Naive thymus-derived CD4-positive, alpha-beta T cell (primary cell): ENCODE data around the gene EIF5. TPM values are rescaled to one million over a fixed set of nuclear protein-coding genes. Genes with fewer than 3 reads are reported as not detected.

Source experiments
- ATAC-seq: fragments of 150-1000 bp; cut with Tn5 transposase; 2 replicates; pipeline ENCODE4 v1.10.0; 2021; ENCODE audit warnings: mild to moderate bottlenecking, moderate library complexity
- CTCF ChIA-PET: fragments of 350-600 bp; sonication (Branson Sonifier 250); formaldehyde crosslinking; loops from one replicate; lab custom pipeline; 2021; ENCODE audit warnings: antibody characterized with exemption; lab: Charles Lee
- POLR2A ChIA-PET: fragments of 350-600 bp; sonication (Branson Sonifier 250); formaldehyde crosslinking; loops from one replicate; lab custom pipeline; 2021; ENCODE audit warnings: antibody characterized with exemption, inconsistent platforms; lab: Charles Lee
- DNase-seq, 9 donors: peaks; one replicate each; pipeline versions ENCODE4 v3.0.0 to v3.0.0-alpha.2; 2020 to 2022; ENCODE audit warnings: mixed read lengths in 1 of 9
- H3K27ac ChIP-seq: one replicate; pipeline ENCODE4 v1.7.0; 2013; ENCODE audit warnings: mild to moderate bottlenecking, low read depth, low read length, moderate library complexity
- H3K27me3 ChIP-seq, 2 donors: one replicate each; pipeline ENCODE4 v1.7.0; 2013; ENCODE audit warnings: low read length in 2 of 2, mild to moderate bottlenecking in 2 of 2, moderate library complexity in 2 of 2; ENCODE audit not compliant: control insufficient read depth in 2 of 2, insufficient read depth in 2 of 2
- H3K36me3 ChIP-seq, 3 experiments: 1 replicate in 2 of 3; 2 replicates in 1 of 3; pipeline ENCODE4 v1.7.0; 2013; ENCODE audit warnings: low read length in 3 of 3, mild to moderate bottlenecking in 3 of 3, moderate library complexity in 1 of 3; ENCODE audit not compliant: insufficient read depth in 3 of 3, control insufficient read depth in 2 of 3
- H3K4me1 ChIP-seq, 2 donors: one replicate each; pipeline ENCODE4 v1.7.0; 2013; ENCODE audit warnings: low read length in 2 of 2, mild to moderate bottlenecking in 2 of 2, moderate library complexity in 1 of 2; ENCODE audit not compliant: control insufficient read depth in 2 of 2, insufficient read depth in 2 of 2
- H3K4me3 ChIP-seq: 2 replicates; pipeline ENCODE4 v1.7.0; 2013; ENCODE audit warnings: mild to moderate bottlenecking, low read length
- H3K9me3 ChIP-seq, 3 experiments: 1 replicate in 2 of 3; 2 replicates in 1 of 3; pipeline ENCODE4 v1.7.0; 2013; ENCODE audit warnings: low read length in 3 of 3; ENCODE audit not compliant: control insufficient read depth in 2 of 3
- H3K27ac Mint-ChIP-seq, 9 donors: one replicate each; pipeline ENCODE4 v1.8.0; 2020 to 2022; ENCODE audit warnings: mixed read lengths in 9 of 9, mild to moderate bottlenecking in 8 of 9, moderate library complexity in 5 of 9, inconsistent platforms in 2 of 9
- H3K27me3 Mint-ChIP-seq, 5 donors: one replicate each; pipeline ENCODE4 v1.8.0; 2021 to 2022; ENCODE audit warnings: mixed read lengths in 5 of 5, mild to moderate bottlenecking in 1 of 5
- H3K36me3 Mint-ChIP-seq, 5 donors: one replicate each; pipeline ENCODE4 v1.8.0; 2020 to 2022; ENCODE audit warnings: mixed read lengths in 5 of 5, mild to moderate bottlenecking in 3 of 5, inconsistent platforms in 1 of 5
- H3K4me1 Mint-ChIP-seq, 7 donors: one replicate each; pipeline ENCODE4 v1.8.0; 2020 to 2022; ENCODE audit warnings: mixed read lengths in 7 of 7, mild to moderate bottlenecking in 3 of 7, inconsistent platforms in 1 of 7
- H3K4me3 Mint-ChIP-seq, 10 donors: one replicate each; pipeline ENCODE4 v1.8.0; 2020 to 2022; ENCODE audit warnings: mild to moderate bottlenecking in 10 of 10, mixed read lengths in 10 of 10, moderate library complexity in 6 of 10, inconsistent platforms in 2 of 10
- H3K9me3 Mint-ChIP-seq, 11 donors: one replicate each; pipeline ENCODE4 v1.8.0; 2020 to 2022; ENCODE audit warnings: mixed read lengths in 11 of 11, mild to moderate bottlenecking in 4 of 11, inconsistent platforms in 1 of 11, moderate library complexity in 1 of 11
- intact Hi-C, 2 donors: fragments of 100-400 bp; cut with micrococcal nuclease; formaldehyde crosslinking; loops; one replicate each; pipeline ENCODE4 v1.15.1; 2023
- polyA plus RNA-seq, 2 donors: library from polyadenylated mRNA; unstranded; fragments of 300-500 nt; fragmentation: Illumina TruSeq; gene quantifications; one replicate each; pipeline ENCODE4 v1.2.3, GENCODE V29; 2021
- total RNA-seq, 6 experiments: library from RNA in 5 of 6; stranded (reverse) in 5 of 6; gene quantifications; 1 replicate in 5 of 6; 2 replicates in 1 of 6; pipeline ENCODE4 v1.2.3 and lab custom pipeline; 2021 to 2026

Gene EIF5
- total and polyA plus RNA-seq, 7 experiments from 2014 or later, result 182 to 716 (median 322) TPM

DNA sequence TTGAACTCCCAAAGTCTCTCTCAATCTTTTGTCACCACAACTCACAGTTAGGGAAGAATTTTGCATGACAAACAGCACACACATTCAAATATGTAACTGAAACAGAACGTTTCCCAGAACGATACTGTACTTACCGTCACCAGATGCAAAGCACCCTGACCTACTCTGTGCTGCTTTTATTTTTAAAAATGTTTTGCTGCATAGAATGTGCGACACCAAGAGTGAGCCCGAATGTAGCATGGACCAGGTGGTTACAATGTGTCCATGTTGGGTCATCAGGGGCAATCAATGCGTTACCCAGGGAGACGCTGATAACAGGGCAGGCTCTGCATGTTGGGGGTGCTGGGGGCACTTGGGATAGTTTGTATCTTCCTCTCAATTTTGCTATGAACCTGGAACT lies 14.6 kb upstream of the EIF5 start:
- H3K36me3 Mint-ChIP-seq, result no peaks in the 10 kb centered on the region
- peaks cover 0 to 25% (median 16%) of the 10 kb centered on the region in 5 donors for H3K27me3 Mint-ChIP-seq
- no peaks in the 10 kb centered on the region for H3K27me3 ChIP-seq
- DNase-seq, result no peak
- H3K9me3 Mint-ChIP-seq, result peaks cover 0 to 3% (median 0%) of the 10 kb centered on the region in 11 donors
- H3K36me3 ChIP-seq, result no peaks in the 10 kb centered on the region
- POLR2A ChIA-PET, result no interaction called here
- CTCF ChIA-PET, result no interaction called here
- H3K9me3 ChIP-seq, result no peaks in the 10 kb centered on the region
- no peak overlapping the region for H3K4me3 ChIP-seq
- no peak overlapping the region for H3K4me3 Mint-ChIP-seq
- no peak overlapping the region for H3K27ac ChIP-seq
- ATAC-seq, result no peak
- no peak overlapping the region for H3K27ac Mint-ChIP-seq
- intact Hi-C loops, result no loop called here
- peaks cover 0 to 2% (median 0%) of the 10 kb centered on the region in 7 donors for H3K4me1 Mint-ChIP-seq
- no peaks in the 10 kb centered on the region for H3K4me1 ChIP-seq

DNA sequence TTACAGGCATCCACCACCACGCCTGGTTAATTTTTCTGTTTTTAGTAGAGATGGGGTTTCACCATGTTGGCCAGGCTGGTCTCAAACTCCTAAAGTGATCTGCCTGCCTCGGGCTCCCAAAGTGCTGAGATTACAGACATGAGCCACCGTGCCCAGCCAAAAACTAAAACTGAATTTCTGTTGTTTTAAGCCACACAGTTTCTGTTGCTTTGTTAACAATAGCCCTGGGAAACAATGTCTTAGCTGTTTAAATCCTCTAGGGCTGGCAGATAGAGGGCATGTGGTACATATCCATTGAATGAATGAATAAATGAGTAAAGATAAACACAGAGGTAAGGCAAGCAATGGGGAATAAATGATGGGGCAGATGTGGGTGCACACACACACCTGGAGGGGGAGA lies 8.0 kb upstream of the EIF5 start:
- Mint-ChIP-seq H3K27me3 (peaks cover 0 to 20% (median 0%) of the 10 kb centered on the region in 5 donors), H3K4me3 (no peak overlapping the region), H3K36me3 (no peaks in the 10 kb centered on the region), H3K9me3 (peaks cover 0 to 3% (median 0%) of the 10 kb centered on the region in 11 donors), H3K4me1 (peaks cover 0 to 5% (median 4%) of the 10 kb centered on the region in 7 donors), H3K27ac (no peak overlapping the region)
- Histone ChIP-seq H3K27me3 (no peaks in the 10 kb centered on the region), H3K4me3 (no peak overlapping the region), H3K27ac (no peak overlapping the region), H3K9me3 (no peaks in the 10 kb centered on the region), H3K4me1 (no peaks in the 10 kb centered on the region), H3K36me3 (no peaks in the 10 kb centered on the region)
- intact Hi-C loops, result no loop called here
- no peak for ATAC-seq
- CTCF ChIA-PET, result interaction anchor here (0.6 kb wide), 1 partner anchor 1089 kb away, joined by 5 read pairs; no protein-coding TSS in a partner anchor
- POLR2A ChIA-PET, result no interaction called here
- no peak for DNase-seq

DNA sequence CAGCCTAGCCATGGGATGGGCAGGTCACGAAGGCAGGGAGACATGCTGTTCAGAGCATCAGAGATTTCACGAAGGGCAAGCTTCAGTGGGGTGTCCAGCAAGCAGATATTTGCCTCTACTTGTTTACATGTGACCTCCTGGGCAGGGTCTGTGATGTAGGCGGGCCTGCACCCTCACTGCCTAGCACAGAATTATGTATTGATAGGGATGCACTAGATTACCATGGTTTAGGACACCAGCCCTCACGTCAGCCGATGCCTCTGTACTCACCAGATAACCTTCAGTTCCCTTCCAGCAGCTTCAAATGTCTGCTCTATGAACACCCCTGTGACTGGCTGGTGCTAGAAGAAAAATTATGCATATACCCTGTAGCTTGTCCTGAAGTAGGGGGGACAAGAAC lies 5.1 kb upstream of the EIF5 start:
- H3K4me3 ChIP-seq, result no peak overlapping the region
- H3K9me3 Mint-ChIP-seq, result peaks cover 0 to 2% (median 0%) of the 10 kb centered on the region in 11 donors
- no peak overlapping the region for H3K27ac Mint-ChIP-seq
- DNase-seq (no peak), ATAC-seq (no peak)
- no peaks in the 10 kb centered on the region for H3K27me3 ChIP-seq
- H3K9me3 ChIP-seq, result no peaks in the 10 kb centered on the region
- peaks cover 0 to 19% (median 12%) of the 10 kb centered on the region in 7 donors for H3K4me1 Mint-ChIP-seq
- peaks cover 0 to under 1% (median 0%) of the 10 kb centered on the region in 5 donors for H3K36me3 Mint-ChIP-seq
- ChIA-PET POLR2A (interaction anchor here (0.7 kb wide), 1 partner anchor 1366 kb away, joined by 3 read pairs; no protein-coding TSS in a partner anchor), CTCF (interaction anchor here (0.6 kb wide), 1 partner anchor 1280 kb away, joined by 3 read pairs; no protein-coding TSS in a partner anchor)
- intact Hi-C loops, result no loop called here
- no peak overlapping the region for H3K27ac ChIP-seq
- H3K4me3 Mint-ChIP-seq, result no peak overlapping the region
- no peaks in the 10 kb centered on the region for H3K4me1 ChIP-seq
- H3K27me3 Mint-ChIP-seq, result peaks cover 0 to 4% (median 0%) of the 10 kb centered on the region in 5 donors
- peaks cover 0 to 3% (median 0%) of the 10 kb centered on the region in 3 experiments for H3K36me3 ChIP-seq

DNA sequence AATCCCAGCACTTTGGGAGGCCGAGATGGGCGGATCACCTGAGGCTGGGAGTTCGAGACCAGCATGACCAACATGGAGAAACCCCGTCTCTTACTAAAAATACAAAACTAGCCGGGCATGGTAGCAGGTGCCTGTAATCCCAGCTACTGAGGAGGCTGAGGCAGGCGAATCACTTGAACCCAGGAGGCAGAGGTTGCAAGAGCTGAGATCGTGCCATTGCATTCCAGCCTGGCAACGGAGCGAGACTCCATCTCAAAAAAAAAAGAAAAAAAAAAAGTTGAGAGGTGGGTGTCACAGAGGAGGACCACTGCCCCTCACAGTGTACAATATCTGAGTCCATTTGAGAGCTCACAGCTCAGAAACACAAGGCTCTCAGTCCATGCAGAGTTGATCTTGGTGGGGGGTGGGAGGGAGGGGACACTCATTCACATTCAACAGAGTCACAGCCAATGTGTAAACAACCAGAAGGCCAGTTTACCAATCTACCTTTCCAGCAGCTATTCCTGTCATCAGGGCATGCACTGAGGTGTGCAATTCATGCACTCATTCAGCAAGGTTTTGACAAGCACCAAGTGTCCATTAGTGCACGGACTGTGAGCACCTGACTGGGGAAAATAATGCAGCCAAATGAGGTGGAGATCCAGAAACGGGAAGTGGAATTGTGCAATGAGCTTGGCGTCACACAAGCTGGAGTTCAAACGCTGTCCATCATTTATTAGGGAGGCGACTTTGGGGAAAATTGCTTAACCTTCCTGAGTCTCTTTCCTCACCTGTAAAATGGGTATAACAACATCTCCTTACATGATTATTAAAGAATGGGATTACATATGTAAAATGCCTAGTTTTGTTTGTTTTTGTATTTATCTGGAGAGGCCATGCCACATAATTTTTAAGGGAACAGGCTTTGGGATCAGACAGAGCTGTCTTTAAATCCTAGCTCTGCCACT lies 4.4 kb upstream of the EIF5 start:
- no peaks in the 10 kb centered on the region for H3K9me3 ChIP-seq
- peak overlapping the region in 2 of 9 donors; percentile 33 to 49 for H3K27ac Mint-ChIP-seq
- no peaks in the 10 kb centered on the region for H3K4me1 ChIP-seq
- ATAC-seq (no peak), DNase-seq (no peak)
- intact Hi-C loops, result loop anchor here (5.0 to 10.0 kb wide), 5 partner anchors 385 to 1382 kb away; partner anchors contain the start of genes CINP (in 1 of the 2), HSP90AA1 (in 1 of the 2), RCOR1 (in 1 of the 2) and TECPR2 (in 1 of the 2)
- H3K36me3 ChIP-seq, result peaks cover 0 to 8% (median 0%) of the 10 kb centered on the region in 3 experiments
- ChIA-PET POLR2A (interaction anchor here (0.7 kb wide), 1 partner anchor 1365 kb away, joined by 3 read pairs; no protein-coding TSS in a partner anchor), CTCF (interaction anchor here (0.6 kb wide), 1 partner anchor 1279 kb away, joined by 3 read pairs; no protein-coding TSS in a partner anchor)
- H3K27me3 ChIP-seq, result no peaks in the 10 kb centered on the region
- H3K27me3 Mint-ChIP-seq, result peaks cover 0 to 4% (median 0%) of the 10 kb centered on the region in 5 donors
- H3K27ac ChIP-seq, result no peak overlapping the region
- H3K9me3 Mint-ChIP-seq, result peaks cover 0 to 5% (median 0%) of the 10 kb centered on the region in 11 donors
- H3K4me1 Mint-ChIP-seq, result peaks cover 0 to 19% (median 12%) of the 10 kb centered on the region in 7 donors
- H3K4me3 Mint-ChIP-seq, result no peak overlapping the region
- H3K36me3 Mint-ChIP-seq, result peaks cover 0 to 2% (median 0%) of the 10 kb centered on the region in 5 donors
- no peak overlapping the region for H3K4me3 ChIP-seq

DNA sequence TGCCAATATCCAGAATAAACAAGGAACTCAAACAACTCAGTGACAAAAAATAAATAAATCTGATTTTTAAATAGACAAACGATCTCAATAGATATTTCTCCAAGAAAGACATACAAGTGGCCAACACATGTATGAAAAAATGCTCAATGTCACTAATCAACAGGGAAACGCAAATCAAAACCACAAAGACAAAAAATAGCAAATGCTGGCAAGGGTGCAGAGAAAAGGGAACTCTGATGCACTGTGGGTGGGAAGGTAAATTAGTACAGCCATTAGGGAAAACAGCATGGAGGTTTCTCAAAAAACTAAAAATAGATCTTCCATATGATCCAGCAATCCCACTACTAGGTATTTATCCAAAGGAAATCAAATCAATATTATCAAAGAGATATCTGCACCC lies 3.5 kb upstream of the EIF5 start:
- Mint-ChIP-seq H3K27me3 (peaks cover 0 to 4% (median 0%) of the 10 kb centered on the region in 5 donors), H3K4me3 (peak overlapping the region in 1 of 10 donors; percentile 53), H3K4me1 (peaks cover 2 to 26% (median 17%) of the 10 kb centered on the region in 7 donors), H3K27ac (peak overlapping the region in 3 of 9 donors; percentile 37 to 89 (median 50)), H3K36me3 (peaks cover 0 to 7% (median 5%) of the 10 kb centered on the region in 5 donors), H3K9me3 (peaks cover 0 to 5% (median 0%) of the 10 kb centered on the region in 11 donors)
- Histone ChIP-seq H3K4me1 (peaks cover under 1 to 3% of the 10 kb centered on the region in 2 donors), H3K27ac (no peak overlapping the region), H3K36me3 (peaks cover 0 to 13% (median 1%) of the 10 kb centered on the region in 3 experiments), H3K9me3 (no peaks in the 10 kb centered on the region), H3K4me3 (no peak overlapping the region), H3K27me3 (no peaks in the 10 kb centered on the region)
- ATAC-seq, result no peak
- DNase-seq, result no peak
- ChIA-PET POLR2A (no interaction called here), CTCF (no interaction called here)
- intact Hi-C loops, result loop anchor here (5.0 to 10.0 kb wide), 5 partner anchors 386 to 1383 kb away; partner anchors contain the start of genes CINP (in 1 of the 2), HSP90AA1 (in 1 of the 2), RCOR1 (in 1 of the 2) and TECPR2 (in 1 of the 2)
